OCI-LY1 (cell line): ENCODE data around the gene DNTT.
A peak's percentile ranks its signal among the peaks of the same experiment; 100 is the strongest.

Experiments used
- CTCF ChIP-seq: fragments of 200-600 bp; sonication (generic), shearing (Covaris generic); IDR thresholded peaks from 2 replicates; pipeline ENCODE4 v1.5.1; 2017; ENCODE audit warnings: mild to moderate bottlenecking, antibody characterized with exemption, low read length, moderate library complexity, mixed read lengths
- EZH2 ChIP-seq: fragments of 200-600 bp; sonication (generic), shearing (Covaris generic); IDR thresholded peaks from 2 replicates; pipeline ENCODE4 v1.8.0; 2017; ENCODE audit warnings: borderline replicate concordance, mixed run types, mild to moderate bottlenecking, antibody characterized with exemption, low read length, moderate library complexity, mixed read lengths

GRCh38 chr10:96324447-96324846, 20.2 kb downstream of the DNTT start:
- peak; percentile 26; the same call in 1 of the 2 replicates for TF ChIP-seq CTCF
- TF ChIP-seq EZH2 = no peak
